MM.1S (cell line): ENCODE results near the gene TMEM179B.
A peak's percentile ranks its signal among the peaks of the same experiment; 100 is the strongest.

ENCODE experiments used
- DNase-seq: peaks from one replicate; pipeline ENCODE4 v3.0.0-alpha.2; 2015
- H2AFZ ChIP-seq: fragments of 300-600 bp; sonication (generic); 2 replicates; pipeline ENCODE4 v1.6.0; 2016; ENCODE audit warnings: antibody characterized with exemption, low read length
- H3F3A ChIP-seq: fragments of 300-600 bp; sonication (generic); 2 replicates; pipeline ENCODE4 v1.6.1; 2016; ENCODE audit warnings: mild to moderate bottlenecking, antibody characterized with exemption, low read length, moderate library complexity, mixed read lengths; ENCODE audit not compliant: insufficient read depth
- H3K27ac ChIP-seq: fragments of 300-600 bp; sonication (generic); 2 replicates; pipeline ENCODE4 v1.5.1; 2016; ENCODE audit warnings: mild to moderate bottlenecking, low read length
- H3K27me3 ChIP-seq: fragments of 300-600 bp; sonication (generic); replicated peaks from 2 replicates; pipeline ENCODE4 v1.6.0; 2016; ENCODE audit warnings: low read length; ENCODE audit not compliant: insufficient read depth
- H3K36me3 ChIP-seq: fragments of 300-600 bp; sonication (generic); replicated peaks from 2 replicates; pipeline ENCODE4 v1.6.1; 2016; ENCODE audit warnings: mild to moderate bottlenecking, low read length, mixed read lengths; ENCODE audit not compliant: insufficient read depth
- H3K4me1 ChIP-seq: fragments of 300-600 bp; sonication (generic); 2 replicates; pipeline ENCODE4 v1.6.1; 2016; ENCODE audit warnings: low read length, mixed read lengths
- H3K4me2 ChIP-seq: fragments of 300-600 bp; sonication (generic); 2 replicates; pipeline ENCODE4 v1.6.0; 2016; ENCODE audit warnings: low read depth, low read length
- H3K4me3 ChIP-seq: fragments of 300-600 bp; sonication (generic); 2 replicates; pipeline ENCODE4 v1.5.1; 2016; ENCODE audit warnings: low read length, mixed read lengths
- H3K79me2 ChIP-seq: fragments of 300-600 bp; sonication (generic); 2 replicates; pipeline ENCODE4 v1.6.1; 2016; ENCODE audit warnings: mixed run types, low read length, mixed read lengths
- H3K9ac ChIP-seq: fragments of 300-600 bp; sonication (generic); 2 replicates; pipeline ENCODE4 v1.6.1; 2016; ENCODE audit warnings: low read length, mixed read lengths
- H3K9me2 ChIP-seq: fragments of 300-600 bp; sonication (generic); replicated peaks from 2 replicates; pipeline ENCODE4 v1.6.1; 2016; ENCODE audit warnings: mild to moderate bottlenecking, low read length, mixed read lengths; ENCODE audit not compliant: insufficient read depth
- H3K9me3 ChIP-seq: fragments of 300-600 bp; sonication (generic); replicated peaks from 2 replicates; pipeline ENCODE4 v1.6.1; 2016; ENCODE audit warnings: mild to moderate bottlenecking, low read length, mixed read lengths; ENCODE audit not compliant: insufficient read depth
- H4K20me1 ChIP-seq: fragments of 300-600 bp; sonication (generic); 2 replicates; pipeline ENCODE4 v1.6.1; 2016; ENCODE audit warnings: mild to moderate bottlenecking, low read length, moderate library complexity, mixed read lengths; ENCODE audit not compliant: insufficient read depth
- CTCF ChIP-seq: fragments of 300-600 bp; sonication (generic); IDR thresholded peaks from 2 replicates; pipeline ENCODE4 v1.5.1; 2016; ENCODE audit warnings: antibody characterized with exemption, low read length, mixed read lengths
- EZH2 ChIP-seq: fragments of 300-600 bp; sonication (generic); optimal IDR thresholded peaks from 2 replicates; pipeline ENCODE3; 2017; ENCODE audit warnings: low read depth, mild to moderate bottlenecking, antibody characterized with exemption, low read length, mixed read lengths
- EZH2phosphoT487 ChIP-seq: fragments of 300-600 bp; sonication (generic); IDR thresholded peaks from 2 replicates; pipeline ENCODE4 v1.6.1; 2018; ENCODE audit warnings: antibody characterized with exemption, low read length

Gene TMEM179B

GRCh38 chr11:62839050-62839945 lies 52.1 kb downstream of the TMEM179B start, which contains the start of gene WDR74:
TSS of gene WDR74 (minus strand) at chr11:62839590. CDS start at chr11:62839570, 20 bp downstream.
- Histone ChIP-seq H3K4me2 (peak within 1 kb of the TSS; percentile 83), H3K27ac (peak within 1 kb of the TSS; percentile 92), H4K20me1 (no peaks in the 10 kb centered on the region), H3K9me3 (no peaks in the 10 kb centered on the region), H2AFZ (peak within 1 kb of the TSS; percentile 33), H3K27me3 (no peaks in the 10 kb centered on the region), H3K9ac (peak within 1 kb of the TSS; percentile 93), H3K36me3 (no peaks in the 10 kb centered on the region; the same call in 1 of the 2 replicates), H3K4me1 (peaks cover 12% of the 10 kb centered on the region), H3K79me2 (peaks cover 51% of the 10 kb centered on the region), H3K9me2 (no peaks in the 10 kb centered on the region), H3K4me3 (peak within 1 kb of the TSS; percentile 96), H3F3A (peaks cover 27% of the 10 kb centered on the region)
- TF ChIP-seq CTCF: no peak
- TF ChIP-seq EZH2phosphoT487: no peak
- no peak for TF ChIP-seq EZH2
- peak; percentile 97 for DNase-seq
